ENCODE data around the gene ATP13A1. TPM values are rescaled to one million over a fixed set of nuclear protein-coding genes. Genes with fewer than 3 reads are reported as not detected.

ATP13A1 gene
- total and polyA plus RNA-seq, 2 donors (not counting 3 experiments of a cell fraction or from before 2014, with no cell fraction given) = 36.9 to 48.7 TPM

GRCh38 chr19:19647037-19647835 is 16.2 kb downstream of the ATP13A1 start:
- Histone ChIP-seq H3K4me2 (ENCODE audit: insufficient read depth, low read length) (no peak overlapping the region), H3K9ac (replicated peaks; ENCODE audit: extremely low read depth, insufficient read depth, low read length) (no peak overlapping the region), H3K9me1 (replicated peaks; ENCODE audit: control insufficient read depth, extremely low read depth, insufficient read depth, low read length) (no peaks in the 10 kb centered on the region), H2AFZ (ENCODE audit: low read depth, low read length) (no peak overlapping the region), H3K4me3 (replicated peaks in 1 of 3; ENCODE audit: insufficient read depth in 1 of 3, low read depth in 1 of 3, low read length in 3 of 3) (no peak overlapping the region), H3K4me1 (ENCODE audit: control insufficient read depth, extremely low read depth, insufficient read depth, low read length) (peaks cover 4% of the 10 kb centered on the region), H3K27ac (ENCODE audit: insufficient read depth, low read depth, low read length) (no peak overlapping the region), H3K79me2 (ENCODE audit: control insufficient read depth, insufficient read depth, low read length) (no peaks in the 10 kb centered on the region), H3K9me3 (replicated peaks; ENCODE audit: control insufficient read depth, insufficient read depth, low read length) (no peaks in the 10 kb centered on the region), H4K20me1 (replicated peaks; ENCODE audit: control insufficient read depth, extremely low read depth, insufficient read depth, low read length) (no peaks in the 10 kb centered on the region), H3K27me3 (ENCODE audit: control insufficient read depth in 2 of 2, insufficient read depth in 2 of 2, low read length in 2 of 2) (no peaks in the 10 kb centered on the region), H3K36me3 (ENCODE audit: control insufficient read depth in 2 of 2, extremely low read depth in 1 of 2, insufficient read depth in 2 of 2, low read length in 2 of 2) (peaks cover 2 to 50% of the 10 kb centered on the region in 2 experiments)
- intact Hi-C loops (cut with micrococcal nuclease) (no loop called here), dilution Hi-C loops (cut with MboI; ENCODE audit: extremely low pct_ligation_motif_present, low sequenced_read_pairs) (no loop called here)
- no peak for DNase-seq (ENCODE audit: low read depth, low spot score)
- no TSS peak for BruUV-seq (replicated peaks)
- no peak for TF ChIP-seq MYC (IDR thresholded peaks at IDR 0.05; ENCODE audit: low read depth, low read length)
- TF ChIP-seq GATA2 (IDR thresholded peaks at IDR 0.05; ENCODE audit: insufficient read depth, insufficient read length, low read depth, low read length) = no peak
- no peak for TF ChIP-seq POLR2AphosphoS5 (IDR thresholded peaks at IDR 0.05; ENCODE audit: insufficient read depth, low read depth, low read length)
- TF ChIP-seq FOS (IDR thresholded peaks at IDR 0.05; ENCODE audit: borderline replicate concordance, insufficient read depth, low read length) = no peak
- no peak for TF ChIP-seq CTCF (IDR thresholded peaks at IDR 0.05; ENCODE audit: extremely low read depth in 1 of 2, insufficient read depth in 1 of 2, low read depth in 1 of 2, low read length in 2 of 2)
- TF ChIP-seq EZH2 (IDR thresholded peaks at IDR 0.05; ENCODE audit: borderline replicate concordance, low read depth, low read length, severe bottlenecking) = no peak
- no peak for TF ChIP-seq MAX (IDR thresholded peaks at IDR 0.05; ENCODE audit: insufficient read depth, insufficient read length)
- no peak for TF ChIP-seq POLR2A (IDR thresholded peaks at IDR 0.05; ENCODE audit: low read depth, low read length)
- TF ChIP-seq JUN (IDR thresholded peaks at IDR 0.05; ENCODE audit: borderline replicate concordance, insufficient read depth, insufficient read length, low read depth) = no peak
- CTCF ChIA-PET = no interaction called here
- no peak for FAIRE-seq
- POLR2A ChIA-PET = no interaction called here
